Endodermal cell (in vitro differentiated cells): ENCODE measurements around the gene ARL1. TPM values are rescaled to one million over a fixed set of nuclear protein-coding genes. Genes with fewer than 3 reads are reported as not detected.

ENCODE experiments used
- DNase-seq: peaks from one replicate; pipeline ENCODE4 v3.0.0-alpha.2; 2017
- H3K27ac ChIP-seq: 2 replicates; pipeline ENCODE4 v1.5.1; 2013; ENCODE audit warnings: mild to moderate bottlenecking, low read depth, low read length, moderate library complexity
- H3K27me3 ChIP-seq: 2 replicates; pipeline ENCODE4 v1.6.1; 2013; ENCODE audit warnings: mild to moderate bottlenecking, low read length, moderate library complexity; ENCODE audit not compliant: insufficient read depth, control insufficient read depth, poor library complexity, severe bottlenecking
- H3K36me3 ChIP-seq: 2 replicates; pipeline ENCODE4 v1.7.0; 2013; ENCODE audit warnings: mild to moderate bottlenecking, low read length, moderate library complexity; ENCODE audit not compliant: control insufficient read depth, insufficient read depth
- H3K4me1 ChIP-seq: one replicate; pipeline ENCODE4 v1.7.0; 2013; ENCODE audit warnings: low read length; ENCODE audit not compliant: control insufficient read depth, insufficient read depth
- H3K4me3 ChIP-seq: 2 replicates; pipeline ENCODE4 v1.5.1; 2013; ENCODE audit warnings: mild to moderate bottlenecking, low read length, moderate library complexity
- H3K9ac ChIP-seq: 2 replicates; pipeline ENCODE4 v1.6.1; 2013; ENCODE audit warnings: mild to moderate bottlenecking, low read length, moderate library complexity; ENCODE audit not compliant: poor library complexity, severe bottlenecking; ENCODE audit errors: extremely low read depth
- H3K9me3 ChIP-seq: 2 replicates; pipeline ENCODE4 v1.6.1; 2013; ENCODE audit warnings: mild to moderate bottlenecking, low read length, moderate library complexity; ENCODE audit not compliant: control insufficient read depth
- H3K27ac Mint-ChIP-seq: 2 replicates; pipeline ENCODE4 v1.8.0; 2020; ENCODE audit warnings: mixed read lengths
- H3K27me3 Mint-ChIP-seq: 2 replicates; pipeline ENCODE4 v1.8.0; 2021; ENCODE audit warnings: mild to moderate bottlenecking, mixed read lengths; ENCODE audit not compliant: insufficient read depth
- H3K36me3 Mint-ChIP-seq: 2 replicates; pipeline ENCODE4 v1.8.0; 2020; ENCODE audit warnings: low read depth, mixed read lengths
- H3K4me1 Mint-ChIP-seq: 2 replicates; pipeline ENCODE4 v1.8.0; 2020; ENCODE audit warnings: mixed read lengths
- H3K4me3 Mint-ChIP-seq: 2 replicates; pipeline ENCODE4 v1.8.0; 2020; ENCODE audit warnings: mild to moderate bottlenecking, moderate library complexity, mixed read lengths
- H3K9me3 Mint-ChIP-seq: 2 replicates; pipeline ENCODE4 v1.8.0; 2020; ENCODE audit warnings: mild to moderate bottlenecking, mixed read lengths
- WGBS, 2 experiments: methylation state at CpG; one replicate each; pipeline versions ENCODE4 v1.1.5 to v1.1.7; 2013; ENCODE audit warnings: missing lambda C conversion rate in 2 of 2, mixed read lengths in 1 of 2; ENCODE audit not compliant: insufficient coverage in 1 of 2, insufficient read length in 1 of 2; 5-methylcytosine and 5-hydroxymethylcytosine counted together
- total RNA-seq, 2 donors: library from RNA; stranded (reverse); fragmentation: NEBNext Ultra II Directional in 1 of 2; extraction: Animal tissue kit (Norgen Biotek cat#: 25700) in 1 of 2; gene quantifications; 2 replicates in 1 of 2; 3 replicates in 1 of 2; pipeline ENCODE4 v1.2.1, GENCODE V29; 2021
- TF ChIP-seq, protein P1 (sequence below): fragments of 200-600 bp; sonication (generic); conservative IDR thresholded peaks from 2 replicates; pipeline ENCODE4 v1.5.0; 2021; ENCODE audit warnings: antibody characterized with exemption, mild to moderate bottlenecking

ARL1 gene
- total RNA-seq, 2 donors from 2014 or later: 80.6 to 86.3 TPM

DNA sequence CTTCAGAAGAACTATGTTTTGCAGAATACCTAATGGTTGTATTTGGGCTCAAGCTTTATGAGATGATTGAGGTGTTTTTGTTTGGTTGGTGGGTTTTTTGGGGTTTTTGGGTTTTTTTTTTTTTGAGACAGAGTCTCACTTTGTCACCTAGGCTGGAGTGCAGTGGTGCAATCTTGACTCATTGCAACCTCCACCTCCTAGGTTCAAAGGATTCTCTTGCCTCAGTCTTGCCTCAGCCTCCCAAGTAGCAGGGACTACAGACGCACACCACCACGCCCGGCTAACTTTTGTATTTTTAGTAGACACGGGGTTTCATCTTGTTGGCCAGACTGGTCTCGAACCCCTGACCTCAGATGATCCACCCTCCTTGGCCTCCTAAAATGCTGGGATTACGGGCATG lies 39.6 kb downstream of the ARL1 start:
- TF ChIP-seq, protein P1, sequence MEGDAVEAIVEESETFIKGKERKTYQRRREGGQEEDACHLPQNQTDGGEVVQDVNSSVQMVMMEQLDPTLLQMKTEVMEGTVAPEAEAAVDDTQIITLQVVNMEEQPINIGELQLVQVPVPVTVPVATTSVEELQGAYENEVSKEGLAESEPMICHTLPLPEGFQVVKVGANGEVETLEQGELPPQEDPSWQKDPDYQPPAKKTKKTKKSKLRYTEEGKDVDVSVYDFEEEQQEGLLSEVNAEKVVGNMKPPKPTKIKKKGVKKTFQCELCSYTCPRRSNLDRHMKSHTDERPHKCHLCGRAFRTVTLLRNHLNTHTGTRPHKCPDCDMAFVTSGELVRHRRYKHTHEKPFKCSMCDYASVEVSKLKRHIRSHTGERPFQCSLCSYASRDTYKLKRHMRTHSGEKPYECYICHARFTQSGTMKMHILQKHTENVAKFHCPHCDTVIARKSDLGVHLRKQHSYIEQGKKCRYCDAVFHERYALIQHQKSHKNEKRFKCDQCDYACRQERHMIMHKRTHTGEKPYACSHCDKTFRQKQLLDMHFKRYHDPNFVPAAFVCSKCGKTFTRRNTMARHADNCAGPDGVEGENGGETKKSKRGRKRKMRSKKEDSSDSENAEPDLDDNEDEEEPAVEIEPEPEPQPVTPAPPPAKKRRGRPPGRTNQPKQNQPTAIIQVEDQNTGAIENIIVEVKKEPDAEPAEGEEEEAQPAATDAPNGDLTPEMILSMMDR: no peak
- Histone ChIP-seq H3K27me3 (no peaks in the 10 kb centered on the region), H3K4me1 (no peaks in the 10 kb centered on the region), H3K36me3 (peaks cover 92% of the 10 kb centered on the region), H3K9ac (no peak overlapping the region), H3K4me3 (no peak overlapping the region), H3K27ac (no peak overlapping the region), H3K9me3 (no peaks in the 10 kb centered on the region)
- 90 to 95% methylated on average over 6 of the region's 6 CpGs for WGBS, 2 experiments
- H3K27ac Mint-ChIP-seq: no peak overlapping the region
- no peaks in the 10 kb centered on the region for H3K9me3 Mint-ChIP-seq
- H3K4me1 Mint-ChIP-seq: no peaks in the 10 kb centered on the region
- peaks cover 61% of the 10 kb centered on the region for H3K36me3 Mint-ChIP-seq
- DNase-seq: no peak
- no peaks in the 10 kb centered on the region for H3K27me3 Mint-ChIP-seq
- no peak overlapping the region for H3K4me3 Mint-ChIP-seq

DNA sequence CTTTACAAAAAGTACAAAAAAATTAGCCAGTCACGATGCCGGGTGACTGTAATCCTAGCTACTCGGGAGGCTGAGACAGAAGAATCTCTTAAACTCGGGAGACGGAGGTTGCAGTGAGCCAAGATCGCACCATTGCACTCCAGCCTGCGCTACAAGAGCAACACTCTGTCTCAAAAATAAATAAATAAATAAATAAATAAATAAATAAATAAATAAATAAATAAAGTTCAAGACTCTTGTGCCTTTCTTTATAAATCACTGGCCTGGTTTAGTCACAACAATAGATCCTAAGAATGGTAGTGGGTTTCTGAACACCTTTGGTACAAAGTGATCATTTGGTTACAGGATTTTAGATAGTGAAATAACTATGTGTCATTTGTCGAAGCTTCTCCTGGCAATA lies 46.1 kb downstream of the ARL1 start:
- Mint-ChIP-seq H3K36me3 (peaks cover 53% of the 10 kb centered on the region), H3K4me1 (no peaks in the 10 kb centered on the region), H3K4me3 (no peak overlapping the region), H3K27me3 (no peaks in the 10 kb centered on the region), H3K27ac (no peak overlapping the region), H3K9me3 (no peaks in the 10 kb centered on the region)
- H3K4me1 ChIP-seq: no peaks in the 10 kb centered on the region
- no peaks in the 10 kb centered on the region for H3K9me3 ChIP-seq
- H3K27me3 ChIP-seq: no peaks in the 10 kb centered on the region
- H3K4me3 ChIP-seq: no peak overlapping the region
- TF ChIP-seq, protein P1: no peak
- no peak overlapping the region for H3K27ac ChIP-seq
- peaks cover 85% of the 10 kb centered on the region for H3K36me3 ChIP-seq
- no peak for DNase-seq
- no peak overlapping the region for H3K9ac ChIP-seq
- 91 to 96% methylated on average over 4 to 6 of the region's 8 CpGs for WGBS, 2 experiments

DNA sequence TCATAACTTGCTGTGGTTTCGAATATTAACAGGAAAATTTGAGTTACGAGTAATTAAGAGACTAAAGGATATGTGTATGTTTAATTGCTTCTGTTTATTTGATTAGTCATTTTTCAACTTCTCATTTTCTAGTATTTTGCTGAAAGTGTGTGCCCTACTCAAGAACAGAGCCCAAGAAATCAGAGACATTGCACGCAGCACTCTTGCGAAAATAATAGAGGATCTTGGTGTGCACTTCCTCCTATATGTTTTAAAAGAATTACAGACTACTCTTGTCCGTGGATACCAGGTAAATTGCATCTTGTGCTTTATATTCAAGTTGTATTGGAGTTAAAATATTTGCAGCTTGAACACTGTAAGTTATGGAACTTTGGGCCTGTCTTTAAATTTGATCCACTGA lies 50.8 kb downstream of the ARL1 start:
- no peaks in the 10 kb centered on the region for H3K27me3 Mint-ChIP-seq
- no peak overlapping the region for H3K4me3 Mint-ChIP-seq
- Histone ChIP-seq H3K27me3 (no peaks in the 10 kb centered on the region), H3K36me3 (peaks cover 78% of the 10 kb centered on the region), H3K4me1 (no peaks in the 10 kb centered on the region), H3K9ac (no peak overlapping the region), H3K4me3 (no peak overlapping the region), H3K9me3 (no peaks in the 10 kb centered on the region), H3K27ac (no peak overlapping the region)
- peaks cover 55% of the 10 kb centered on the region for H3K36me3 Mint-ChIP-seq
- TF ChIP-seq, protein P1: no peak
- no peaks in the 10 kb centered on the region for H3K9me3 Mint-ChIP-seq
- H3K4me1 Mint-ChIP-seq: no peaks in the 10 kb centered on the region
- DNase-seq: no peak
- no peak overlapping the region for H3K27ac Mint-ChIP-seq
- 93 to 100% methylated on average over 2 to 5 of the region's 5 CpGs for WGBS, 2 experiments
